SK-N-SH (cell line): Measurements from ENCODE around the gene SLC47A2.

Experiments used
- GABPA ChIP-seq: IDR thresholded peaks from 2 replicates; pipeline ENCODE4 v1.4.0; 2012; ENCODE audit warnings: low read depth, mild to moderate bottlenecking
- TF ChIP-seq, protein P1 (sequence below): fragments of 200-600 bp; sonication (generic); IDR thresholded peaks from 2 replicates; pipeline ENCODE4 v1.6.1; 2017; ENCODE audit warnings: antibody characterized with exemption, mild to moderate bottlenecking, moderate library complexity

- TF ChIP-seq, protein P1, sequence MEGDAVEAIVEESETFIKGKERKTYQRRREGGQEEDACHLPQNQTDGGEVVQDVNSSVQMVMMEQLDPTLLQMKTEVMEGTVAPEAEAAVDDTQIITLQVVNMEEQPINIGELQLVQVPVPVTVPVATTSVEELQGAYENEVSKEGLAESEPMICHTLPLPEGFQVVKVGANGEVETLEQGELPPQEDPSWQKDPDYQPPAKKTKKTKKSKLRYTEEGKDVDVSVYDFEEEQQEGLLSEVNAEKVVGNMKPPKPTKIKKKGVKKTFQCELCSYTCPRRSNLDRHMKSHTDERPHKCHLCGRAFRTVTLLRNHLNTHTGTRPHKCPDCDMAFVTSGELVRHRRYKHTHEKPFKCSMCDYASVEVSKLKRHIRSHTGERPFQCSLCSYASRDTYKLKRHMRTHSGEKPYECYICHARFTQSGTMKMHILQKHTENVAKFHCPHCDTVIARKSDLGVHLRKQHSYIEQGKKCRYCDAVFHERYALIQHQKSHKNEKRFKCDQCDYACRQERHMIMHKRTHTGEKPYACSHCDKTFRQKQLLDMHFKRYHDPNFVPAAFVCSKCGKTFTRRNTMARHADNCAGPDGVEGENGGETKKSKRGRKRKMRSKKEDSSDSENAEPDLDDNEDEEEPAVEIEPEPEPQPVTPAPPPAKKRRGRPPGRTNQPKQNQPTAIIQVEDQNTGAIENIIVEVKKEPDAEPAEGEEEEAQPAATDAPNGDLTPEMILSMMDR: no peak
- TF ChIP-seq GABPA: no peak
Observed at GRCh38 chr17:19733953-19734526, 17.7 kb upstream of the SLC47A2 start.
